WTC11 (cell line): ENCODE results near the gene CTIF.

Source experiments
- ATF6 ChIP-seq: sonication (generic); formaldehyde crosslinking; IDR thresholded peaks from 2 replicates; pipeline ENCODE4 v1.8.1; 2023; ENCODE audit warnings: mild to moderate bottlenecking, missing genetic modification reagents
- CREB1 ChIP-seq: sonication (generic); formaldehyde crosslinking; IDR thresholded peaks from 2 replicates; pipeline ENCODE4 v1.8.0; 2023; ENCODE audit warnings: mild to moderate bottlenecking, missing genetic modification reagents
- CTCF ChIP-seq: fragments of 200-600 bp; IDR thresholded peaks from 2 replicates; pipeline ENCODE4 v1.8.0; 2022; ENCODE audit warnings: antibody characterized with exemption
- GABPB1 ChIP-seq: sonication (generic); formaldehyde crosslinking; IDR thresholded peaks from 2 replicates; pipeline ENCODE4 v1.8.1; 2023; ENCODE audit warnings: mild to moderate bottlenecking, missing genetic modification reagents

- TF ChIP-seq CTCF (no peak), ATF6 (CRISPR knock-in tag) (no peak), CREB1 (CRISPR knock-in tag) (no peak), GABPB1 (no peak)
Measured at GRCh38 chr18:48718251-48718959, 179.6 kb downstream of the CTIF start.
